Activated CD8-positive, alpha-beta T cell treated with anti-CD3 and anti-CD28 coated beads, Interleukin-2, amount 10 ng/mL, durations not matched to agents 7 days and 5 days (primary cell): ENCODE data around the gene LENEP. TPM values are rescaled to one million over a fixed set of nuclear protein-coding genes. Genes with fewer than 3 reads are reported as not detected.

Source experiments
- ATAC-seq: fragments of 150-1000 bp; cut with Tn5 transposase; one replicate; pipeline ENCODE4 v1.10.0; 2021; ENCODE audit warnings: moderate library complexity
- CTCF ChIA-PET: fragments of 350-600 bp; sonication (Branson Sonifier 250); formaldehyde crosslinking; loops from one replicate; lab custom pipeline; 2021; ENCODE audit warnings: antibody characterized with exemption; lab: Charles Lee
- POLR2A ChIA-PET: fragments of 350-600 bp; sonication (Branson Sonifier 250); formaldehyde crosslinking; loops from one replicate; lab custom pipeline; 2021; ENCODE audit warnings: antibody characterized with exemption; lab: Charles Lee
- DNase-seq: peaks from one replicate; pipeline ENCODE4 v3.0.0-alpha.2; 2020
- H3K27ac Mint-ChIP-seq: one replicate; pipeline ENCODE4 v1.8.0; 2021; ENCODE audit warnings: mild to moderate bottlenecking, mixed read lengths
- H3K27me3 Mint-ChIP-seq: one replicate; pipeline ENCODE4 v1.8.0; 2021; ENCODE audit warnings: low read depth, mixed read lengths
- H3K36me3 Mint-ChIP-seq: one replicate; pipeline ENCODE4 v1.8.0; 2021; ENCODE audit warnings: low read depth, mixed read lengths
- H3K4me1 Mint-ChIP-seq: one replicate; pipeline ENCODE4 v1.8.0; 2021; ENCODE audit warnings: low read depth, mixed read lengths
- H3K4me3 Mint-ChIP-seq: one replicate; pipeline ENCODE4 v1.8.0; 2021; ENCODE audit warnings: mild to moderate bottlenecking, mixed read lengths
- H3K9me3 Mint-ChIP-seq: one replicate; pipeline ENCODE4 v1.8.0; 2022; ENCODE audit warnings: mixed read lengths; ENCODE audit not compliant: insufficient read depth
- microRNA-seq: library from miRNA; unstranded; fragments of <30 nt; microRNA quantifications from one replicate; pipeline ENCODE4 v1.2.0, GENCODE V29; 2022
- total RNA-seq, 2 experiments: library from RNA; stranded (reverse); gene quantifications; one replicate each; pipeline ENCODE4 v1.2.3, GENCODE V29; 2021

LENEP gene
- total RNA-seq, 2 experiments from 2014 or later: 0.91 to 1.1 TPM

GRCh38 chr1:155043301-155043702 is 49.9 kb downstream of the LENEP start:
- Mint-ChIP-seq H3K4me3 (no peak overlapping the region), H3K27ac (no peak overlapping the region), H3K9me3 (no peaks in the 10 kb centered on the region), H3K27me3 (peaks cover 10% of the 10 kb centered on the region), H3K4me1 (peaks cover 23% of the 10 kb centered on the region), H3K36me3 (no peaks in the 10 kb centered on the region)
- POLR2A ChIA-PET: interaction anchor here (0.9 kb wide), 1 partner anchor 50 kb away, joined by 3 read pairs; the partner anchor contains the start of gene LENEP
- CTCF ChIA-PET: interaction anchor here (0.7 to 12.9 kb wide), 15 partner anchors 9 to 483 kb away, joined by 3 to 205 read pairs (median 7); partner anchors contain the start of genes ADAM15, DCST1, DCST2 and EFNA4
- ATAC-seq (no peak), DNase-seq (no peak)

GRCh38 chr1:155043793-155044192 is 50.4 kb downstream of the LENEP start:
- ChIA-PET CTCF (interaction anchor here (0.7 to 12.9 kb wide), 16 partner anchors 10 to 484 kb away, joined by 3 to 205 read pairs (median 6); partner anchors contain the start of genes ADAM15, DCST1, DCST2 and EFNA4), POLR2A (interaction anchor here (0.9 kb wide), 1 partner anchor 50 kb away, joined by 3 read pairs; the partner anchor contains the start of gene LENEP)
- Mint-ChIP-seq H3K9me3 (no peaks in the 10 kb centered on the region), H3K36me3 (no peaks in the 10 kb centered on the region), H3K27ac (no peak overlapping the region), H3K27me3 (peaks cover 6% of the 10 kb centered on the region), H3K4me1 (peaks cover 19% of the 10 kb centered on the region), H3K4me3 (no peak overlapping the region)
- DNase-seq (no peak), ATAC-seq (no peak)

Small RNA genes lying within 50 kb of the gene (microRNA-seq; reads per million reads assigned to microRNA genes)
- gene MIR4258: not detected

Other genes starting within 250 kb of the LENEP start
- not detected for gene KCNN3, start 123.3 kb upstream of the LENEP start, total RNA-seq
- gene PMVK, start 56.9 kb upstream of the LENEP start, total RNA-seq: 10 to 100 TPM; 40.9 to 43.8 TPM
- 10 to 100 TPM; 44.5 to 48.2 TPM for gene PBXIP1, start 37.5 kb upstream of the LENEP start, total RNA-seq
- 10 to 100 TPM; 40.2 to 43.9 TPM for gene PYGO2, start 31.8 kb upstream of the LENEP start, total RNA-seq
- gene SHC1, start 22.8 kb upstream of the LENEP start, total RNA-seq: 10 to 100 TPM; 69.6 to 72.4 TPM
- 100 to 1,000 TPM; 151 to 153 TPM for gene CKS1B, start 18.9 kb upstream of the LENEP start, total RNA-seq
- 10 to 100 TPM; 39.8 to 45.2 TPM for gene FLAD1, start 10.2 kb upstream of the LENEP start, total RNA-seq
- gene ZBTB7B, start 9.2 kb downstream of the LENEP start, total RNA-seq: 10 to 100 TPM; 35.5 to 42.5 TPM
- under 1 TPM; 0.24 to 0.37 TPM for gene DCST2, start 40.2 kb downstream of the LENEP start, total RNA-seq
- not detected for gene DCST1, start 40.2 kb downstream of the LENEP start, total RNA-seq
- 10 to 100 TPM; 29.7 to 29.8 TPM for gene ADAM15, start 57.7 kb downstream of the LENEP start, total RNA-seq
- gene EFNA4, start 70.2 kb downstream of the LENEP start, total RNA-seq: 1 to 10 TPM; 7.8 to 9.7 TPM
- gene EFNA3, start 85.3 kb downstream of the LENEP start, total RNA-seq: 1 to 10 TPM; 3.8 to 5.5 TPM
- not detected for gene EFNA1, start 134.3 kb downstream of the LENEP start, total RNA-seq
- gene SLC50A1, start 142.3 kb downstream of the LENEP start, total RNA-seq: 10 to 100 TPM; 37.5 to 38.9 TPM
- 10 to 100 TPM; 53.2 to 57.7 TPM for gene DPM3, start 146.9 kb downstream of the LENEP start, total RNA-seq
- gene KRTCAP2, start 179.7 kb downstream of the LENEP start, total RNA-seq: 100 to 1,000 TPM; 170 to 190 TPM
- gene TRIM46, start 180.3 kb downstream of the LENEP start, total RNA-seq: 10 to 100 TPM; 14.6 TPM
- 10 to 100 TPM; 13.4 to 15.0 TPM for gene THBS3, start 214.3 kb downstream of the LENEP start, total RNA-seq
- gene MTX1, start 215.1 kb downstream of the LENEP start, total RNA-seq: 10 to 100 TPM; 43.0 to 46.3 TPM